ENCODE results near the gene MYL12A. TPM values are rescaled to one million over a fixed set of nuclear protein-coding genes. Genes with fewer than 3 reads are reported as not detected.
A peak's percentile ranks its signal among the peaks of the same experiment; 100 is the strongest.

The MYL12A gene
- total RNA-seq, 2 experiments from 2014 or later = 944 to 1,045 TPM

DNA sequence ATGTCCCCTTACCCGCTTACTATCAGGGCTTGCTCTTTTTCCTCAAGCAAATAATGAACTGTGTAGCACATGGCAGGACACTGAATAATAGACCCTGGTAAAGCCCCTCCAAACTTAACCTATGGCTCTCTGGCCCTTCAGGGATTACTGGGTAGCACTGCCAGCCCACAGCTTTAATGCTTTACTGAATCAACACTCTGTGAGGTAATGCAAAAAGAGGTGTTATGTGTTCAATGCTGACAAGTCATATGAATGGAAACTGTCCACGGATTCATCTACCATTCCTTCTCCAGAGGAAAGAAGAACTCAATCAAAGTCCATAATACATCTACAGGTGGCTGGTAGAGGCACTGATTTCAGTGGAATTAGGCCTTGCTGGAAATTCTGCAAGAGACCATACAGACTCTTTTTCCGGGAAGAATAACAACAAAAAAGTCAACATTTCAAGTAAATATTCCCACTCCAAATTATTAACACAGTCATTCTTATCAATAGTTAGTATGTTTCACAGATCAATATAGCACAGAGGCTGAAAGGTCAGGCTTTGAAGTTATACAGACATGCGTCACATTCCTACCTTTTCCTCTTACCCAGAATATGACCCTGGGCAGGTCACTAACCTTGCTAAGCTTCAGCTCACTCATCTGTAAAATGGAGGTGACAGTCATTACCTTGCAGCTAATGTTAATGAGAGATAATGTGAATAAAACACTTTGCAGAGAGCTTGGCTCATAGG is 14.0 kb upstream of the MYL12A start:
- Mint-ChIP-seq H3K9me3 (no peaks in the 10 kb centered on the region), H3K4me3 (no peak overlapping the region), H3K27ac (no peak overlapping the region), H3K4me1 (peaks cover 3% of the 10 kb centered on the region), H3K27me3 (no peaks in the 10 kb centered on the region), H3K36me3 (ENCODE audit: low read depth) (peaks cover 2% of the 10 kb centered on the region)
- CTCF ChIA-PET = interaction anchor here (1.0 kb wide), 1 partner anchor 226 kb away, joined by 3 read pairs; no protein-coding TSS in a partner anchor
- POLR2A ChIA-PET = interaction anchor here (0.5 kb wide), 1 partner anchor 33 kb away, joined by 4 read pairs; no protein-coding TSS in a partner anchor
- DNase-seq = no peak

DNA sequence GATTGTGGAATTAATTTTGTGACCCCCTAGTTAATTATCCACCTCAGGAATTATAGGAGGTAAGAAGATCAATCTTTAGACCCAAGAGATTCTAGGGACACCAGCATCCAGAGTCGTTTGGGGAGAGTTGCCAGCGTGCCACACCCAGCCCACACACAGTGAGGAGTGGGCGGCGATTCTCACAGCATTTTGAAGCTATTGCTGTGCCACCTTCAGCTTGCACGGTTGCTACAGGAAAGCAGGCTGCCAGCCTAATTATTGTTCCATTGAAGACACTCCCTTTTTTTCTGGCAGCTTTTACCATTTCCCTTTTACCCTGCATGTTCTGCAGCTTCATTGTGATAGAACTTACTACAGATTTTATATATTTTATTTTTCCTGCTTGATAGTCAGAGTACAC is 13.1 kb upstream of the MYL12A start:
- peaks cover 2% of the 10 kb centered on the region for H3K36me3 Mint-ChIP-seq (ENCODE audit: low read depth)
- no peak overlapping the region for H3K27ac Mint-ChIP-seq
- POLR2A ChIA-PET = interaction anchor here (0.5 kb wide), 1 partner anchor 33 kb away, joined by 4 read pairs; no protein-coding TSS in a partner anchor
- no peak overlapping the region for H3K4me3 Mint-ChIP-seq
- no peaks in the 10 kb centered on the region for H3K9me3 Mint-ChIP-seq
- H3K27me3 Mint-ChIP-seq = no peaks in the 10 kb centered on the region
- H3K4me1 Mint-ChIP-seq = peaks cover 3% of the 10 kb centered on the region
- DNase-seq = no peak
- CTCF ChIA-PET = interaction anchor here (1.0 to 1.2 kb wide), 2 partner anchors 35 to 226 kb away, joined by 3 read pairs; no protein-coding TSS in a partner anchor

DNA sequence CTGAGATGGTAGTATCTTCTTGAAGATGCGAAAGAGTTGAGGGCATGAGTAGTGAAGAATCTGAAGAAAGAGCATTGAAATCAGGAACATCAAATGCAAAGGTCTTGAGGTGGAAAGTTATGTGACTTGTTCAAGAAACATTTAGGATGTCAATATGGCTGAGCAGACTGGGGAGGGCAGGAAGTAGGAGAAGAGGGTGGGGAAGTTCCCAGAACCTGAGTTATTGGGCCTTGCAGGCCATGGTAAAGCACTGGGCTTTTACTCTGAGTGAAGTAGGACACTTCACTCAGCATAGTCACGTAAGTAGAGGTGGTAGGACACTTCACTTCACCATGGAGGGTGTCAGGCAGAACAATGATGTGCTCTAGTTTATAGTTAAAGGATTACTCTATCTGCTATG is 11.8 kb upstream of the MYL12A start:
- H3K27ac Mint-ChIP-seq = no peak overlapping the region
- H3K4me3 Mint-ChIP-seq = no peak overlapping the region
- ChIA-PET CTCF (interaction anchor here (1.3 kb wide), 1 partner anchor 10 kb away, joined by 4 read pairs; no protein-coding TSS in a partner anchor), POLR2A (no interaction called here)
- H3K36me3 Mint-ChIP-seq (ENCODE audit: low read depth) = peaks cover 8% of the 10 kb centered on the region
- no peaks in the 10 kb centered on the region for H3K27me3 Mint-ChIP-seq
- DNase-seq = no peak
- H3K9me3 Mint-ChIP-seq = peaks cover 8% of the 10 kb centered on the region
- H3K4me1 Mint-ChIP-seq = no peaks in the 10 kb centered on the region

DNA sequence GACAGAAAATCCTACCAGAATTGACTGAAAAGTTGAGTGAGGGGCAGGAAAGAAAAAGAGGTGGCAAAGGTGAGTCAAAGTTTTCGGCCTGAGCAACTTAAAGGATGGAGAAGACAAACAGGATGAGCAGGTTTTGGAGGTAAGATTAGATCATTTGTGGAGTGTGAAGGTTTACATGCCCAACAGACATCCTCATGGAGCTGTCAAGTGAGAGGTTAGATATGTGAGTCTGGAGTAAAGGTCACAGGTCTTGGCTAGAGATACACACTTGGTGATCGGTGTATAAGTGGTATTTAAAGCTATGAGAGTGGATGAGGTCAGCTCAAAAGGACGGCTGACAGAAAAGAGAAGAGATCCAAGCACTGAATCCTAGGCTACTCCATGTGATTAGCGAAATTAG is 11.1 kb upstream of the MYL12A start:
- Mint-ChIP-seq H3K27ac (no peak overlapping the region), H3K4me3 (no peak overlapping the region), H3K9me3 (peaks cover 10% of the 10 kb centered on the region), H3K4me1 (no peaks in the 10 kb centered on the region), H3K27me3 (no peaks in the 10 kb centered on the region), H3K36me3 (ENCODE audit: low read depth) (peaks cover 11% of the 10 kb centered on the region)
- no peak for DNase-seq
- ChIA-PET CTCF (interaction anchor here (1.3 to 1.4 kb wide), 2 partner anchors 9 to 12 kb away, joined by 3 to 4 read pairs; partner anchors contain the start of gene MYL12A), POLR2A (no interaction called here)

DNA sequence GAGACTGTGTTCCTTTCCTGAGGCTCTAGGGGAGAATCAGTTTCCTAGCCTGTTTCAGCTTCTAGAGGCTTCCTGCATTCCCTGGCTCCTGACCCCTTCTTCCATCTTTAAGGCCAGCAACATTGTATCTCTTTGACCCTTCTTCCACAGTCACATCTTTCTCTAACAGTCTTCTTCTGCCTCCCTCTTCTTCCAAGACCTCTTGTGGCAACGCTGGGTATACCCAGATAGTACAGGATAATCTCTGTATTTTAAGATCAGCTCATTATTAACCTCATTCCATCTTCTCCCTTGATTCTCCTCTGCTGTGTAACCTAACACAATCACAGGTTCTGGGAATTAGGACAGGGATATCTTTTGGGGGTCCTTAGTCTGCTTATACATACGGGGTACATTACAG is 8.9 kb upstream of the MYL12A start:
- no peak for DNase-seq
- Mint-ChIP-seq H3K9me3 (peaks cover 16% of the 10 kb centered on the region), H3K27ac (no peak overlapping the region), H3K4me3 (no peak overlapping the region), H3K36me3 (ENCODE audit: low read depth) (peaks cover 16% of the 10 kb centered on the region), H3K27me3 (no peaks in the 10 kb centered on the region), H3K4me1 (no peaks in the 10 kb centered on the region)
- ChIA-PET CTCF (interaction anchor here (1.3 kb wide), 1 partner anchor 178 kb away, joined by 5 read pairs; no protein-coding TSS in a partner anchor), POLR2A (no interaction called here)

DNA sequence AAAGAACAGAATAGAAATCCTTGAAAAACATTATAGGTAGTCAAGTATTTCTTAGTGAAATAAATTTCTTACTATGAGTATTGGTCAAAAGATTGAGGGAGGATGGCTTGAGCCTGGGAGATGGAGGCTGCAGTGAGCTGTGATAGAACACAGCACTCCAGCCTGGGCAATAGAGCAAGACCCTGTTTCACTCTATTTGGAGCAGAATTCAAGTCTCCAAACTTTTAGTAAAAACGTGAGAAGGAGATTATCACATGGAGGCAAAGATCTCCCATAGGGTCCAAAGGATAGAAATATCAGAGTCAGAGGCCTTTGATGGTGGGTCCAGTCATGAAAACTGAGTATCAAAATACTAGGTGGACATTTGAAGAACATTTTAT is 2.4 kb upstream of the MYL12A start:
- Mint-ChIP-seq H3K4me1 (peaks cover 17% of the 10 kb centered on the region), H3K27me3 (no peaks in the 10 kb centered on the region), H3K36me3 (ENCODE audit: low read depth) (peaks cover 38% of the 10 kb centered on the region), H3K27ac (no peak overlapping the region), H3K4me3 (peak overlapping the region; percentile 88), H3K9me3 (peaks cover 16% of the 10 kb centered on the region)
- CTCF ChIA-PET = interaction anchor here (0.6 to 2.5 kb wide), 17 partner anchors 9 to 313 kb away, joined by 3 to 13 read pairs (median 4); no protein-coding TSS in a partner anchor
- DNase-seq = no peak
- POLR2A ChIA-PET = no interaction called here

DNA sequence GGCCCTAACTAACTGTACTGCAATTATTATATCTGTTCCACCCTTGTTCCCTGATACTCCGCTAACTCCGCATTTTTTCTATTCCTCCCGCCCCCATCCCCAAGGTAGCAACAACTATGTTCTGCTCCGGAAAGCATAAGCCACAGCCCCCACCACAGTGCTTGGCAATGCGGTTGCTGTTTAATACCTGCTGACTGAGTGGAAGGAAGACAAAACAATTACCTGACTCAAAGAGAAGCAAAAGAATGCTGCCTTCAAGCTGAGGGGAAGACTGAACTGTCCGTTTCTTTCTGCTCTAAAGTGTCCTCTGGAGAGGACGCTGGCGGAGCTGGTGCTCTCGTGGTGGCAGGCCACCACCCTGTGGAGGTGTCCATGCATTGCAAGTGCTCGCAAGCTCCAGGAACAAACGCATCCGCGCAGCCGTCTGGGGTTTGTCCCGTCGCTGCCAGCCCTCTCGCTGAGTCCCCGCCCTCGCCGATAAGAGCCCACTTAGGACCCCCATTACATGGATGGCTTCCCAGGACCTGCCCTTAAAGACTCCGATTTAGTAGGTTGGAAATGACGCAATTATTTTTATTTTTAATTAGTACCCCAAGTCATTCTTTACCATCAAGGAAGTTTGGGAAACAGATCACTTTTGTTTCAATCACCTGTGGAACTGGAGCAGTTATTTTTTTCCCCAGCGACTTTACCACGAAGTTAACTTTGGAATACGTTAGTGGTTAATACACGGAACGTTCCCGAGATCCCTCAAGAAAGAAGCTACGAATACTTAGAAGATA is 1.6 kb upstream of the MYL12A start:
- Mint-ChIP-seq H3K4me1 (peaks cover 23% of the 10 kb centered on the region), H3K27ac (peak overlapping the region; percentile 99), H3K36me3 (ENCODE audit: low read depth) (peaks cover 36% of the 10 kb centered on the region), H3K4me3 (peak overlapping the region; percentile 88), H3K27me3 (no peaks in the 10 kb centered on the region), H3K9me3 (peaks cover 7% of the 10 kb centered on the region)
- ChIA-PET CTCF (interaction anchor here (0.6 to 2.5 kb wide), 44 partner anchors 8 to 586 kb away, joined by 3 to 13 read pairs (median 3); no protein-coding TSS in a partner anchor), POLR2A (no interaction called here)
- peak; percentile 86 for DNase-seq

DNA sequence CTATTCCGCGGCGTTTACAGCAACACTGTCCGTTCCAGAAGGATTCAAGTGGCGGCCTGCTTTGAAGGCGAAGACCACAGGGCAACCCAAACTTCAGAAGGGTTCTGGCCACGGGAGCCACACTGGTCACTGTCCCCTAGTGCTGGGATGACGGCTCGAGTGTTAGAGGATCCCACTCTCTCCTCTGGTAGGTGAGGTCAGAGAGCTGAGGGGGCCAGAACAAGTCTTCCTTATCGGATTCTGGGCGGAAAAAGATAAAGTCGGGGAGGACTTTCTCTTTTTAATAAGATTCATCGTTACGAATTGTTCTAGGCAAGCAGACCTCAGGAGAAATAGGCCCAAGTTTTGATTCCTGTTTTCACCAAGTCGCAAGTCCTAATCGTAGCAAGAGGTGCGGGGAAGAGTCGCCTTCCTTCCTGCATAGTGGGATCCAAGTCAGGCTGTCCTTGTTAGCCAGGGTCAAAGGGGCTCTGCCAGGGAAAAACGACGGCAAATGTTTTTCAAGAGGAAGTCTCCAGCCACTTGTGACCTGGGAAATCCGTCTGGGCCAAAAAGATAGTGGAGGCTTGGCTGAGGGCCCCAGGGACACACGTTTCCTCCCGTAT is 864 bp upstream of the MYL12A start:
- H3K27ac Mint-ChIP-seq = peak overlapping the region; percentile 99
- H3K4me1 Mint-ChIP-seq = peaks cover 29% of the 10 kb centered on the region
- H3K36me3 Mint-ChIP-seq (ENCODE audit: low read depth) = peaks cover 37% of the 10 kb centered on the region
- CTCF ChIA-PET = interaction anchor here (0.6 to 2.5 kb wide), 39 partner anchors 8 to 586 kb away, joined by 3 to 13 read pairs (median 4); no protein-coding TSS in a partner anchor
- H3K9me3 Mint-ChIP-seq = peaks cover 3% of the 10 kb centered on the region
- POLR2A ChIA-PET = interaction anchor here (0.6 to 1.2 kb wide), 2 partner anchors 15 to 95 kb away, joined by 3 read pairs; partner anchors contain the start of gene MYL12B
- H3K4me3 Mint-ChIP-seq = peak overlapping the region; percentile 88
- peak; percentile 24 for DNase-seq
- H3K27me3 Mint-ChIP-seq = no peaks in the 10 kb centered on the region

DNA sequence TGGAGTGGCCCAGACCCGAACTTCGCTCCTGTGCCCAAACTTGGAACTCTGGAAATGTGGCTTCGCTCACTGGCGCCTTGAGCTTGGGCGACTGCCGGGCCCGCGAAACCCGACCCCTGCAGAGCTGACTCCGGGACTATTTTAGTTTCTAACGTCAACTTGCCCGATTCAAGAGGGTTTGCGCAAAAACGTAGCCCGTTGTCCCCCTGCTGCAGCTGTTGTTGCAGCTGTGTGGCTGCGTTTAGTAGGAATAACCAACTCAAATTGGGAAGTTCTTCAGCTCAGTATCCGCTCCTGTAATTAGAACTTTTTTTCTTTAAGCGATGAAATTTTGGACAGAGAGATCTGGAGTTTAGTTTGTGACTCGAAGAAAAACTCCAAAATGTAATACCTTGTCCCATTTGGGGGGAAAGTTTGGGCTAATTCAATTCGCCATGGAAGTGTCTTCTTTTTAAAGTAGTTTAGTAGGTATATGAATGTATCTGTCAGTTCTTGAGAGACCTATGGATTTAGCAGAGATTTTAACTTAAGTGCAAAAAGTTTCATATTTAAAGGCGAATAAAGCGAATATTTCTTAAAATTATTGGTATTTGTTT is 559 bp downstream of the MYL12A start:
- Mint-ChIP-seq H3K36me3 (ENCODE audit: low read depth) (peaks cover 47% of the 10 kb centered on the region), H3K4me3 (peak overlapping the region; percentile 88), H3K27ac (peak overlapping the region; percentile 99), H3K9me3 (no peaks in the 10 kb centered on the region), H3K4me1 (peaks cover 42% of the 10 kb centered on the region), H3K27me3 (no peaks in the 10 kb centered on the region)
- ChIA-PET CTCF (interaction anchor here (0.6 to 1.6 kb wide), 10 partner anchors 11 to 281 kb away, joined by 3 to 4 read pairs (median 3); partner anchors contain the start of gene MYL12B), POLR2A (interaction anchor here (0.6 to 2.1 kb wide), 5 partner anchors 13 to 411 kb away, joined by 3 to 6 read pairs (median 4); partner anchors contain the start of gene MYL12B)
- no peak for DNase-seq

DNA sequence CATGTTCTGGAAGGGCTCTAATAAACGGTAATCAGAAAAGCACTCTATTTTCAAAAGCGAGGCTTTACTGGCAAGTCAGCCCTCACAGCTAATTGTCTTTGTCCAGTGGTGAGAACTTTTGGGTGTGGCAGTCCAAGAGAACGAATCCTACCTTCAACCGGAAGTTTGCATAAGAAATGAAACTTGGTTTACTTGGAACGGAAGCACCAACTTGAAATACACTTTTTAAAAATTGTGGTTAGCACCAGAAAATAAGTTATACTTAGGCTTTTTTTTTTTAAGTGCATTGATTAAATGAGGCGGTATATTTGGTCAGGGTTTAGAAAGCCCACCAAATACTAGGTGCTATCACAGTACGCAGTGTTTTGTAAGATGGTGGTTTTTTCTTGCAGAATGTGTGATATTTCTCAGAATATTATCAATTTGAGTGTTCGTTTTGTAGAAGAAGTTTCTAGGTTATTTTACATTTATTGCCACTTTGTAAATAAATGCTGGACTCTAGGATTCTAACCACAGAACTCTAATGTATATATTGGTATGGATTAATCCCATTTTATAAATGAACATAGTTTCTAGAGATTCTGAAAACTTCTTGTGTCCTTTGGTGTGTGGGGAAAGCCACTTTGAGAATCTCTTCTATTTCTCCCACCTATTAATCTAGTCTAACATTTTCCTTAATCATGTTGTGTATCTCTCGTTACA is 1.2 kb downstream of the MYL12A start:
- H3K4me1 Mint-ChIP-seq = peaks cover 48% of the 10 kb centered on the region

More for the DNA sequence above, 1.2 kb downstream of the MYL12A start:
- Mint-ChIP-seq H3K9me3 (no peaks in the 10 kb centered on the region), H3K36me3 (ENCODE audit: low read depth) (peaks cover 54% of the 10 kb centered on the region), H3K27ac (peak overlapping the region; percentile 99), H3K27me3 (no peaks in the 10 kb centered on the region), H3K4me3 (peak overlapping the region; percentile 88)
- DNase-seq = peak; percentile 66
- ChIA-PET CTCF (interaction anchor here (1.1 to 1.4 kb wide), 5 partner anchors 12 to 264 kb away, joined by 3 to 4 read pairs (median 3); no protein-coding TSS in a partner anchor), POLR2A (interaction anchor here (0.7 to 2.1 kb wide), 2 partner anchors 345 to 410 kb away, joined by 4 to 5 read pairs; no protein-coding TSS in a partner anchor)

Measured in activated CD4-positive, alpha-beta T cell treated with anti-CD3 and anti-CD28 coated beads, Interleukin-2, amount 10 ng/mL, durations not matched to agents 7 days and 5 days (primary cell).